Measurements from ENCODE around the gene SLC6A12.

Gene SLC6A12

DNA sequence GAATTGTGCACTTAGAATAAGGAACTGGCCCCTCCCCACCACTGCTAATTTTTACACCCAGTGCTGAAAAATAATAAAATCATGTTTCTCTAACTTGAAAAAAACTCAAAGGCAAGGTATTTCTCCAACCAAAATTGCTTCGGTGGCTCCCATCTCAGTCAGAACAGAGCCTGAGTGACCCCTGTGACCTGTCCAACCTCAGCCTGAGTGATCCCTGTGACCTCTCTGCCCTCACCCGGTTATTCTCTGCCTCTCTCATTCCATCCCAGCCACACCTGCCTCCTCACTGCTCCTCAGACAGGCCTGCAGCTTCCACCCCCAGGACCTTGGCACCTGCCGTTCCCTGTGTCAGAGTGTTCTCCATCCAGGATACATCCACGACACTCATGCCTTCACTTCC, 5.1 kb downstream of the SLC6A12 start:
- no peak overlapping the region for H3K27ac ChIP-seq
- H3K79me2 ChIP-seq (ENCODE audit: insufficient read depth, low read depth), result no peaks in the 10 kb centered on the region
- no peak for TF ChIP-seq CTCF (conservative IDR thresholded peaks at IDR 0.05; ENCODE audit: low read depth, low read length)
- no peak overlapping the region for H3K9ac ChIP-seq
- H3K4me2 ChIP-seq, result no peak overlapping the region
- no peak overlapping the region for H3K4me3 ChIP-seq (IDR thresholded peaks at IDR 0.05; ENCODE audit: insufficient read depth, low read depth, low read length)
- H4K20me1 ChIP-seq (ENCODE audit: insufficient read depth), result no peaks in the 10 kb centered on the region
- H3K36me3 ChIP-seq (ENCODE audit: insufficient read depth), result no peaks in the 10 kb centered on the region
- no peaks in the 10 kb centered on the region for H3K4me1 ChIP-seq (ENCODE audit: low read depth, poor library complexity, severe bottlenecking)
- H3K27me3 ChIP-seq (ENCODE audit: insufficient read depth, low read depth), result peaks cover 8% of the 10 kb centered on the region; the same call in 1 of the 2 replicates
- H2AFZ ChIP-seq (ENCODE audit: low read depth), result no peak overlapping the region

DNA sequence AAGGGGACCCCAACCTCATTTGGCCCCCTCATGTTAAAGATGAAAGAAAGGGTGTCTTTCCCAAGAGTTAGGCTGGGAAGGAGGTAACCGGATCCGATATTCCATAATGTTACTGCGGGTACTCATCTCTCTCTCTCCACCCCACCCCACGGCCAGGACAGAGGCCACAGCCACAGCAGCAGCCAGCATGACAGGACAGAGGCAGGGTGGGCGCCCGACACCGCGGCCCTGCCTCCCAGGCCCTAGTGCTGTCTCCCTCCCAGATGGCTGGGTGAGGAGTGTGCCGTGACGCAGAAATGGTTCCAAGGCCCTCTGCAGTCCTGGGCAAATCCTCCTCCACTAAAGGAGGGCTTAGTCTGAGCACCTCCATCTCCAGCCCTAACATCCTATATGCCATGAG, 6.2 kb downstream of the SLC6A12 start:
- TF ChIP-seq CTCF (conservative IDR thresholded peaks at IDR 0.05; ENCODE audit: low read depth, low read length), result no peak
- no peak overlapping the region for H3K27ac ChIP-seq
- H3K9ac ChIP-seq, result no peak overlapping the region
- H3K27me3 ChIP-seq (ENCODE audit: insufficient read depth, low read depth), result peaks cover 3% of the 10 kb centered on the region; the same call in 1 of the 2 replicates
- H3K4me1 ChIP-seq (ENCODE audit: low read depth, poor library complexity, severe bottlenecking), result no peaks in the 10 kb centered on the region
- H3K36me3 ChIP-seq (ENCODE audit: insufficient read depth), result no peaks in the 10 kb centered on the region
- H2AFZ ChIP-seq (ENCODE audit: low read depth), result no peak overlapping the region
- H3K4me2 ChIP-seq, result no peak overlapping the region
- no peak overlapping the region for H3K4me3 ChIP-seq (IDR thresholded peaks at IDR 0.05; ENCODE audit: insufficient read depth, low read depth, low read length)
- H3K79me2 ChIP-seq (ENCODE audit: insufficient read depth, low read depth), result no peaks in the 10 kb centered on the region
- H4K20me1 ChIP-seq (ENCODE audit: insufficient read depth), result no peaks in the 10 kb centered on the region

DNA sequence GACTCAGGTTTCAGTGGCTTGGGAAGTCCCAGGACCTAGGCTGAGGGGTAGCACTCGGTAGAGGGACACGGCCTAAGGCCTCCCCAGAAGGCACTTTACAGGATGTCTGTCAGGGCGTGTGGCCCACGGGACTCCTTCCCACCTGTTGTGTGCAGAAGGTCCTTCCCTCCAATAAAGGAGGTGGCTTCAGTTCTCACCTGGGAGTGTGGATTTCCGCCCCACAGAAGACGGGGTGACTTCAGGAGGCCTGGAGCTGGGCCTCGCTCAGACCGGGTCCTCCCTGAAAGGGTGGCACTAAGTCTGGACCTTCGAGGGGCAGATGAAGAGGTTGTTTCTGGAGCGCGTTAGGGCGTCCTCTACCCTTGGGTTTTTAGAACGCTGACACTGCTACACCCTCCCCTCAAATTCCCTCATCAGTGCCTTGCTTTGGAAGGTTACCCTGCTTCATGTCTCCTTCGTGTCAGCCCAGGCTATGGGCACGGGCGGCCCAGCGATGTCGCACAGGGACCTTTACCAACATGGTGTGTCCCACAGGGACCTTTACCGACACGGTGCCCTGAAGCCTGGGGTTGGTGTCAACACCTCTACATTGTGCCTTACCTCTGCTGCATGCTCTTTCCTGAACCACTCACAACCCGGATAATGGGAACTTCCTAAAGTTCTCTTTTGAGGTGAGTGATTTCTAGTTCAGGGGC, 7.1 kb downstream of the SLC6A12 start:
- Histone ChIP-seq H3K4me3 (IDR thresholded peaks at IDR 0.05; ENCODE audit: insufficient read depth, low read depth, low read length) (no peak overlapping the region), H3K27ac (no peak overlapping the region), H3K36me3 (ENCODE audit: insufficient read depth) (no peaks in the 10 kb centered on the region), H3K4me1 (ENCODE audit: low read depth, poor library complexity, severe bottlenecking) (no peaks in the 10 kb centered on the region), H3K9ac (no peak overlapping the region), H3K27me3 (ENCODE audit: insufficient read depth, low read depth) (peaks cover 3% of the 10 kb centered on the region; the same call in 1 of the 2 replicates), H2AFZ (ENCODE audit: low read depth) (no peak overlapping the region), H4K20me1 (ENCODE audit: insufficient read depth) (no peaks in the 10 kb centered on the region), H3K4me2 (no peak overlapping the region), H3K79me2 (ENCODE audit: insufficient read depth, low read depth) (no peaks in the 10 kb centered on the region)
- TF ChIP-seq CTCF (conservative IDR thresholded peaks at IDR 0.05; ENCODE audit: low read depth, low read length), result no peak

GRCh38 chr12:205026-205425, 8.9 kb downstream of the SLC6A12 start:
- no peak overlapping the region for H3K9ac ChIP-seq
- TF ChIP-seq CTCF (conservative IDR thresholded peaks at IDR 0.05; ENCODE audit: low read depth, low read length), result no peak
- no peak overlapping the region for H3K27ac ChIP-seq
- no peak overlapping the region for H3K4me3 ChIP-seq (IDR thresholded peaks at IDR 0.05; ENCODE audit: insufficient read depth, low read depth, low read length)
- H3K4me1 ChIP-seq (ENCODE audit: low read depth, poor library complexity, severe bottlenecking), result no peaks in the 10 kb centered on the region
- no peaks in the 10 kb centered on the region for H4K20me1 ChIP-seq (ENCODE audit: insufficient read depth)
- H2AFZ ChIP-seq (ENCODE audit: low read depth), result no peak overlapping the region
- H3K79me2 ChIP-seq (ENCODE audit: insufficient read depth, low read depth), result no peaks in the 10 kb centered on the region
- H3K36me3 ChIP-seq (ENCODE audit: insufficient read depth), result no peaks in the 10 kb centered on the region
- peaks cover 3% of the 10 kb centered on the region; the same call in 1 of the 2 replicates for H3K27me3 ChIP-seq (ENCODE audit: insufficient read depth, low read depth)
- no peak overlapping the region for H3K4me2 ChIP-seq

Data from KMS-11 (cell line).